Endothelial cell of umbilical vein (primary cell): Measurements from ENCODE around the gene ZDHHC11B. TPM values are rescaled to one million over a fixed set of nuclear protein-coding genes. Genes with fewer than 3 reads are reported as not detected.

Experiments
- BruUV-seq: library from RNA; stranded (reverse); fragments of 400-500 nt; replicated peaks from 2 replicates; lab custom pipeline; 2021; lab: Mats Ljungman, UMichigan
- CTCF ChIA-PET: fragments of 300-600, 350-600 bp; sonication (Branson Sonifier 250); formaldehyde crosslinking; loops from one replicate; lab custom pipeline; 2021; ENCODE audit warnings: antibody characterized with exemption, inconsistent platforms; lab: Charles Lee
- POLR2A ChIA-PET: fragments of 300-600, 350-600 bp; sonication (Branson Sonifier 250); formaldehyde crosslinking; loops from one replicate; lab custom pipeline; 2021; ENCODE audit warnings: antibody characterized with exemption, inconsistent platforms; lab: Charles Lee
- DNase-seq: peaks from one replicate; pipeline ENCODE4 v3.0.0-alpha.2; 2011; ENCODE audit warnings: low read depth, low spot score
- FAIRE-seq: peaks from 2 replicates; lab custom pipeline; 2011; peaks lifted over from hg19 to GRCh38; lab: Jason Lieb, UNC
- H2AFZ ChIP-seq: 2 replicates; pipeline ENCODE4 v1.6.0; 2012; ENCODE audit warnings: low read depth, low read length, control low read depth, inconsistent platforms
- H3K27ac ChIP-seq: 2 replicates; pipeline ENCODE4 v1.5.1; 2011; ENCODE audit warnings: low read depth, mild to moderate bottlenecking, control low read depth, low read length, moderate library complexity; ENCODE audit not compliant: insufficient read depth
- H3K27me3 ChIP-seq, 2 experiments: 2 replicates each; pipeline versions ENCODE4 v1.6.0 to v1.6.1; 2011; ENCODE audit warnings: low read length in 2 of 2, mixed read lengths in 1 of 2; ENCODE audit not compliant: control insufficient read depth in 2 of 2, insufficient read depth in 2 of 2
- H3K36me3 ChIP-seq, 2 experiments: 2 replicates in 1 of 2; 3 replicates in 1 of 2; pipeline ENCODE4 v1.5.1; 2011; ENCODE audit warnings: low read length in 2 of 2, mild to moderate bottlenecking in 1 of 2, moderate library complexity in 1 of 2; ENCODE audit not compliant: control insufficient read depth in 2 of 2, insufficient read depth in 2 of 2; ENCODE audit errors: extremely low read depth in 1 of 2
- H3K4me1 ChIP-seq: 3 replicates; pipeline ENCODE4 v1.5.1; 2011; ENCODE audit warnings: mild to moderate bottlenecking, low read length; ENCODE audit not compliant: control insufficient read depth, insufficient read depth; ENCODE audit errors: extremely low read depth
- H3K4me2 ChIP-seq: 2 replicates; pipeline ENCODE4 v1.6.1; 2011; ENCODE audit warnings: low read length, control low read depth, mixed read lengths; ENCODE audit not compliant: insufficient read depth
- H3K4me3 ChIP-seq, 3 experiments: fragments of 200-600 bp in 1 of 3; sonication (generic), shearing (Covaris generic) in 1 of 3; replicated peaks in 1 of 3; 2 replicates each; pipeline ENCODE4 v1.5.1; 2011 to 2016; ENCODE audit warnings: control low read depth in 3 of 3, low read length in 3 of 3, mild to moderate bottlenecking in 2 of 3, inconsistent platforms in 1 of 3, low read depth in 1 of 3, moderate library complexity in 1 of 3; ENCODE audit not compliant: insufficient read depth in 1 of 3
- H3K79me2 ChIP-seq: 2 replicates; pipeline ENCODE4 v1.6.0; 2012; ENCODE audit warnings: low read length, inconsistent platforms; ENCODE audit not compliant: control insufficient read depth, insufficient read depth
- H3K9ac ChIP-seq: replicated peaks from 2 replicates; pipeline ENCODE3; 2011; ENCODE audit warnings: low read length, control low read depth; ENCODE audit not compliant: insufficient read depth; ENCODE audit errors: extremely low read depth
- H3K9me1 ChIP-seq: replicated peaks from 3 replicates; pipeline ENCODE4 v1.6.0; 2011; ENCODE audit warnings: mild to moderate bottlenecking, low read length; ENCODE audit not compliant: control insufficient read depth, insufficient read depth; ENCODE audit errors: extremely low read depth
- H3K9me3 ChIP-seq: replicated peaks from 2 replicates; pipeline ENCODE4 v1.5.1; 2012; ENCODE audit warnings: low read length, inconsistent platforms; ENCODE audit not compliant: control insufficient read depth, insufficient read depth
- H4K20me1 ChIP-seq: replicated peaks from 2 replicates; pipeline ENCODE3; 2011; ENCODE audit warnings: mild to moderate bottlenecking, low read length; ENCODE audit not compliant: control insufficient read depth, insufficient read depth; ENCODE audit errors: extremely low read depth
- CTCF ChIP-seq, 2 donors: IDR thresholded peaks; 1 replicate in 1 of 2; 2 replicates in 1 of 2; pipeline ENCODE4 v1.5.1; 2011; ENCODE audit warnings: low read length in 2 of 2, mild to moderate bottlenecking in 2 of 2, moderate library complexity in 2 of 2, control low read depth in 1 of 2, inconsistent platforms in 1 of 2, low read depth in 1 of 2; ENCODE audit not compliant: insufficient read depth in 1 of 2; ENCODE audit errors: extremely low read depth in 1 of 2
- EZH2 ChIP-seq: IDR thresholded peaks from 2 replicates; pipeline ENCODE4 v1.6.1; 2012; ENCODE audit warnings: borderline replicate concordance, low read depth, mild to moderate bottlenecking, moderate library complexity, low read length, inconsistent platforms; ENCODE audit not compliant: severe bottlenecking
- FOS ChIP-seq: IDR thresholded peaks from 2 replicates; pipeline ENCODE4 v1.6.1; 2011; ENCODE audit warnings: mild to moderate bottlenecking, low read length, moderate library complexity, borderline replicate concordance; ENCODE audit not compliant: insufficient read depth
- GATA2 ChIP-seq: IDR thresholded peaks from 2 replicates; pipeline ENCODE4 v1.7.0; 2011; ENCODE audit warnings: low read depth, mild to moderate bottlenecking, moderate library complexity, mixed read lengths, low read length; ENCODE audit not compliant: insufficient read length, insufficient read depth
- MAX ChIP-seq: IDR thresholded peaks from 2 replicates; pipeline ENCODE4 v1.6.1; 2011; ENCODE audit not compliant: insufficient read depth, insufficient read length
- POLR2A ChIP-seq: IDR thresholded peaks from 2 replicates; pipeline ENCODE4 v1.6.1; 2012; ENCODE audit warnings: low read depth, mild to moderate bottlenecking, control low read depth, low read length
- POLR2AphosphoS5 ChIP-seq: IDR thresholded peaks from 2 replicates; pipeline ENCODE4 v1.6.1; 2012; ENCODE audit warnings: low read depth, mild to moderate bottlenecking, control low read depth, low read length, moderate library complexity; ENCODE audit not compliant: insufficient read depth
- dilution Hi-C: fragments of 300-500 bp; cut with MboI; formaldehyde crosslinking; loops from one replicate; pipeline ENCODE4 v1.15.0; 2019; ENCODE audit warnings: low sequenced_read_pairs; ENCODE audit not compliant: extremely low pct_ligation_motif_present
- intact Hi-C: fragments of 100-400 bp; cut with micrococcal nuclease; formaldehyde crosslinking; loops from one replicate; pipeline ENCODE4 v1.10.0; 2022
- polyA plus RNA-seq, 4 experiments: library from polyadenylated mRNA; depleted of rRNA in 3 of 4; stranded (reverse) in 3 of 4; unstranded in 1 of 4; fragments of >200 nt; gene quantifications; 2 replicates each; pipeline versions ENCODE4 v1.2.1 to v1.2.3, GENCODE V29; 2011 to 2012; ENCODE audit warnings: missing spikeins in 1 of 4
- total RNA-seq: library from RNA; stranded (reverse); gene quantifications from 2 replicates; pipeline ENCODE4 v1.2.3, GENCODE V29; 2021

ZDHHC11B gene
- total and polyA plus RNA-seq, 2 donors (not counting 3 experiments of a cell fraction or from before 2014, with no cell fraction given): not detected

- Histone ChIP-seq H4K20me1 (no peaks in the 10 kb centered on the region), H3K4me1 (no peaks in the 10 kb centered on the region), H3K9ac (no peak overlapping the region), H3K27me3 (no peaks in the 10 kb centered on the region), H3K4me3 (no peak overlapping the region), H3K9me1 (no peaks in the 10 kb centered on the region), H3K79me2 (no peaks in the 10 kb centered on the region), H3K4me2 (no peak overlapping the region), H3K9me3 (no peaks in the 10 kb centered on the region), H2AFZ (no peak overlapping the region), H3K27ac (no peak overlapping the region), H3K36me3 (no peaks in the 10 kb centered on the region)
- no peak for DNase-seq
- intact Hi-C loops (no loop called here), dilution Hi-C loops (no loop called here)
- POLR2A ChIA-PET: no interaction called here
- no peak for TF ChIP-seq MAX
- TF ChIP-seq GATA2: no peak
- no peak for TF ChIP-seq FOS
- no peak for TF ChIP-seq EZH2
- no peak for TF ChIP-seq POLR2A
- TF ChIP-seq CTCF (IDR thresholded peaks at IDR 0.05; ENCODE audit: extremely low read depth in 1 of 2, insufficient read depth in 1 of 2, low read depth in 1 of 2, low read length in 2 of 2): no peak
- TF ChIP-seq POLR2AphosphoS5: no peak
- CTCF ChIA-PET: no interaction called here
- no peak for FAIRE-seq
- no TSS peak for BruUV-seq
Observed at GRCh38 chr5:776862-777711, 7.4 kb downstream of the ZDHHC11B start.
